DOHH2 (cell line): Measurements from ENCODE around the gene NME4.

Experiments
- H3F3A ChIP-seq: fragments of 200-600 bp; sonication (generic), shearing (Covaris generic); 2 replicates; pipeline ENCODE4 v1.6.0; 2016; ENCODE audit warnings: antibody characterized with exemption, mild to moderate bottlenecking; ENCODE audit not compliant: control insufficient read depth, insufficient read depth
- H3K27ac ChIP-seq: fragments of 200-600 bp; sonication (generic); 2 replicates; pipeline ENCODE4 v1.5.1; 2014; ENCODE audit warnings: low read depth, mild to moderate bottlenecking, low read length, moderate library complexity
- H3K27me3 ChIP-seq: fragments of 200-600 bp; sonication (generic); 2 replicates; pipeline ENCODE4 v1.6.1; 2014; ENCODE audit warnings: mild to moderate bottlenecking, low read length, mixed read lengths; ENCODE audit not compliant: control insufficient read depth
- H3K36me3 ChIP-seq: fragments of 200-600 bp; sonication (generic); 2 replicates; pipeline ENCODE4 v1.6.1; 2014; ENCODE audit warnings: mild to moderate bottlenecking, low read length, moderate library complexity, mixed read lengths; ENCODE audit not compliant: control insufficient read depth
- H3K4me1 ChIP-seq: fragments of 200-600 bp; sonication (generic); 2 replicates; pipeline ENCODE4 v1.6.1; 2014; ENCODE audit warnings: mild to moderate bottlenecking, low read length, mixed read lengths; ENCODE audit not compliant: control insufficient read depth
- H3K4me2 ChIP-seq: fragments of 200-600 bp; sonication (generic); 2 replicates; pipeline ENCODE4 v1.6.0; 2014; ENCODE audit warnings: mild to moderate bottlenecking, low read length, moderate library complexity
- H3K4me3 ChIP-seq: fragments of 200-600 bp; sonication (generic); 2 replicates; pipeline ENCODE4 v1.5.1; 2014; ENCODE audit warnings: mild to moderate bottlenecking, low read length, mixed read lengths
- H3K79me2 ChIP-seq: fragments of 200-600 bp; sonication (generic); 2 replicates; pipeline ENCODE4 v1.6.1; 2014; ENCODE audit warnings: mild to moderate bottlenecking, low read length, mixed read lengths; ENCODE audit not compliant: control insufficient read depth
- H3K9me2 ChIP-seq: fragments of 200-600 bp; sonication (generic); replicated peaks from 2 replicates; pipeline ENCODE4 v1.6.1; 2014; ENCODE audit warnings: mild to moderate bottlenecking, low read length, mixed read lengths; ENCODE audit not compliant: control insufficient read depth
- H3K9me3 ChIP-seq: fragments of 200-600 bp; sonication (generic); 2 replicates; pipeline ENCODE4 v1.6.1; 2014; ENCODE audit warnings: antibody characterized with exemption, low read length, mixed read lengths; ENCODE audit not compliant: control insufficient read depth, insufficient read depth
- H4K20me1 ChIP-seq: fragments of 200-600 bp; sonication (generic); 2 replicates; pipeline ENCODE4 v1.6.0; 2014; ENCODE audit warnings: low read depth, mild to moderate bottlenecking, antibody characterized with exemption, low read length, moderate library complexity; ENCODE audit not compliant: control insufficient read depth, insufficient read depth
- CTCF ChIP-seq: fragments of 200-600 bp; sonication (generic); IDR thresholded peaks from one replicate; pipeline ENCODE4 v1.5.1; 2014; ENCODE audit warnings: antibody characterized with exemption, mild to moderate bottlenecking, low read depth, low read length; ENCODE audit not compliant: poor library complexity, severe bottlenecking
- EZH2phosphoT487 ChIP-seq: fragments of 200-600 bp; sonication (generic); IDR thresholded peaks from 2 replicates; pipeline ENCODE4 v1.6.1; 2017; ENCODE audit warnings: borderline replicate concordance, mild to moderate bottlenecking, antibody characterized with exemption, low read length, moderate library complexity, mixed read lengths

The NME4 gene

GRCh38 chr16:424623-425081 is 27.7 kb downstream of the NME4 start:
- Histone ChIP-seq H3K4me2 (peak overlapping the region; percentile 86), H3K9me2 (no peaks in the 10 kb centered on the region), H3K36me3 (peaks cover 16% of the 10 kb centered on the region), H3F3A (no peaks in the 10 kb centered on the region), H3K4me3 (peak overlapping the region; percentile 75), H4K20me1 (peaks cover 5% of the 10 kb centered on the region; the same call in 1 of the 2 replicates), H3K79me2 (peaks cover 34% of the 10 kb centered on the region), H3K27me3 (peaks cover 12% of the 10 kb centered on the region), H3K4me1 (peaks cover 34% of the 10 kb centered on the region), H3K27ac (no peak overlapping the region), H3K9me3 (no peaks in the 10 kb centered on the region)
- TF ChIP-seq EZH2phosphoT487, result no peak
- TF ChIP-seq CTCF, result no peak

- Histone ChIP-seq H4K20me1 (peaks cover 5% of the 10 kb centered on the region; the same call in 1 of the 2 replicates), H3K27ac (no peak within 1 kb of the TSS), H3K9me3 (no peaks in the 10 kb centered on the region), H3F3A (no peaks in the 10 kb centered on the region), H3K9me2 (no peaks in the 10 kb centered on the region), H3K79me2 (peaks cover 40% of the 10 kb centered on the region), H3K4me3 (peak within 1 kb of the TSS; percentile 86), H3K4me1 (peaks cover 34% of the 10 kb centered on the region), H3K4me2 (peak within 1 kb of the TSS; percentile 87), H3K27me3 (peaks cover 12% of the 10 kb centered on the region), H3K36me3 (peaks cover 16% of the 10 kb centered on the region)
- TF ChIP-seq EZH2phosphoT487, result no peak
- TF ChIP-seq CTCF, result peak; percentile 39
Measured at GRCh38 chr16:425082-425718, 28.2 kb downstream of the NME4 start, which contains the start of gene RAB11FIP3. Gene RAB11FIP3 (plus strand): TSS chr16:425649. CDS start chr16:426007, 358 bp downstream.

- Histone ChIP-seq H4K20me1 (peaks cover 5% of the 10 kb centered on the region; the same call in 1 of the 2 replicates), H3K36me3 (peaks cover 16% of the 10 kb centered on the region), H3F3A (no peaks in the 10 kb centered on the region), H3K79me2 (peaks cover 45% of the 10 kb centered on the region), H3K4me2 (peak overlapping the region; percentile 86; the same call in 1 of the 2 replicates), H3K4me1 (peaks cover 34% of the 10 kb centered on the region), H3K27me3 (peaks cover 12% of the 10 kb centered on the region), H3K4me3 (peak overlapping the region; percentile 75), H3K27ac (no peak overlapping the region), H3K9me3 (no peaks in the 10 kb centered on the region), H3K9me2 (no peaks in the 10 kb centered on the region)
- TF ChIP-seq CTCF, result no peak
- no peak for TF ChIP-seq EZH2phosphoT487
Measured at GRCh38 chr16:425740-426114, 28.7 kb downstream of the NME4 start.
